Activated naive CD4-positive, alpha-beta T cell treated with anti-CD3 and anti-CD28 coated beads, Interleukin-2, amount 50 U/mL, for 16 hours (primary cell): ENCODE data around the gene GOLGA6L4.
"Not testable (repeated sequence)": the region's sequence is repeated elsewhere in the genome, so short reads cannot be mapped to it uniquely, and the experiment has no call there.

Experiments
- DNase-seq: peaks from one replicate; pipeline ENCODE4 v3.0.0-alpha.2; 2020

The GOLGA6L4 gene, protein sequence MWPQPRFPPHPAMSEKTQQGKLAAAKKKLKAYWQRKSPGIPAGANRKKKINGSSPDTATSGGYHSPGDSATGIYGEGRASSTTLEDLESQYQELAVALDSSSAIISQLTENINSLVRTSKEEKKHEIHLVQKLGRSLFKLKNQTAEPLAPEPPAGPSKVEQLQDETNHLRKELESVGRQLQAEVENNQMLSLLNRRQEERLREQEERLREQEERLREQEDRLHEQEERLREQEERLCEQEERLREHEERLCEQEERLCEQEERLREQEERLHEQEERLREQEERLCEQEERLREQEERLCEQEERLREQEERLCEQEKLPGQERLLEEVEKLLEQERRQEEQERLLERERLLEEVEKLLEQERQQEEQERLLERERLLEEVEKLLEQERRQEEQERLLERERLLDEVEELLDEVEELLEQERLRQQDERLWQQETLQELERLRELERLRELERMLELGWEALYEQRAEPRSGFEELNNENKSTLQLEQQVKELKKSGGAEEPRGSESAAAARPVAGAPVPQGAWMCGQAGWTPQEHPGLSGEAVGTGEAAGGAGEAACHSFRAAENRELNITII

DNA sequence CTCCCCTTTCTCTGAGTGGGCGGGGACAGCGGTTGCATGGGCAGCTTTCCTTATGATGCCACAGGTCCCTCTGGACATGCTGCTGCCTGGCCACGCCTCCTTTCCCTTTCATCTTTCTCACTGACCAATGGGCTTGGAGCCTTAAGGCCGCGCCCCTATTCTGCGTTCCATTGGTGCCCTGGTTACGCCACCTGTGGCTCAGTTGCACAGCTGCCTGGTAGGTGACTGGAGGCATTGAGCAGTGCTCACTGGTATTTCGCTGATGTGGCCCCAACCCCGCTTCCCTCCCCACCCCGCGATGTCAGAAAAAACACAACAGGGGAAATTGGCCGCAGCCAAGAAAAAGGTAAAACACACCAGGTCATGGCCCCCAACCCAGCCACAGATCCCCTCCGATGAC, at the start of gene GOLGA6L4:
Gene GOLGA6L4 (plus strand): TSS at position 201 of the 400 bp plus-strand sequence. CDS start 62 bp downstream, at position 263.
- DNase-seq = peak; percentile 10

GRCh38 chr15:84192982-84193381, 42.6 kb upstream of the GOLGA6L4 start:
- not testable (repeated sequence) for DNase-seq

DNA sequence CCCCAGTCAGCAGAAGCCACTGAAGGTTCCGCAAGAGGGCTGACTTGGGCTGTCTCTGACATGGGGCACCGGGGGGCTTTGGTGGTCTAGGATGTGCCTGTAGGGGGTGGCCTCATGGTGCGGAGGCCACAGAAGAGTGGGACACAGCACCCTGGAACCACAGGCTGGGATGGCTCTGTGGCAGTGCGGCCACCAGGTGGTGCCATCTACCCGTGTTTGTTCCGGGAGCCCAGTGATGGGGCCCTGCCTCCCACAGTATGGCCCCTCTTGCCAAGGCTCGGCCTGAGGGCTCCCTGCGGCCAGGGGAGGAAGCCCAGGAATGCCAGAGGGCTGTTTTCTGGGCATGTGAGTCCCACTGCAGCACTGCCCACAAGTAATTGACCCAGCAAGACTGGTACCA, 40.0 kb upstream of the GOLGA6L4 start:
- DNase-seq = not testable (repeated sequence)

DNA sequence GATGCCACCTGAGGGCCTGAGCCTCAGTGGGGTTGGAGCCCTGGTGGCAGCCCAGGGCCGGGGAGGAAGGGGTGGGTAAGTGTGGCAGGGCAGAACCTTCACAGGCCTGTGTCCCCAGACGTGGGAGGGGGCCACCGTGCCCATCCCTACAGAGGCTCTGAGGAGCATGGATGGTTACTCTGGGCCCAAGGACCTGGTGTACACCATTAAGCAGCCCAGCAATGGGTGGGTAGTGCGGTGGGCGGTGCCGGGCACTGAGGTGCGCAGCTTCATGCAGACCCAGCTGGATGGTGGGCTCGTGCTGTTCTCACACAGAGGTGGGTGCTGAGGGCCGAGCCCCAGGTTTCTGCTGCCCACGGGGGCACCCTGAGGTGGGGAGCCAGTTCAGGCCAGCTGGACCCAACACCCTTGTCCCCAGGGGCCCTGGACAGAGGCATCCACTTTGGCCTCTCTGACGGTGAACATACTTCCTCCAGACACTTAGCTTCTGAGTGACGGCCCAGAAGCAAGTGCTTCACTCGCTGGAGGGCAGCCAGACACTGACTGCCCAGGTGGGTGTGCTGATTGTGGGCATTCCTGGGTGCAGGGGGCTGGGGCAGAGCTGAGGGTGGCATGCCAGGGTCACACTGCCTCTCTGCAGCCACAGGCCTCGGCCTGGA, 38.9 kb upstream of the GOLGA6L4 start:
- not testable (repeated sequence) for DNase-seq

- DNase-seq = peak; percentile 1
These were observed 35.7 kb upstream of the GOLGA6L4 start for GRCh38 chr15:84199865-84200264.

- not testable (repeated sequence) for DNase-seq
These were observed 10.9 kb downstream of the GOLGA6L4 start for GRCh38 chr15:84246441-84246840.
